Measurements from ENCODE around the gene WWOX.

DNA sequence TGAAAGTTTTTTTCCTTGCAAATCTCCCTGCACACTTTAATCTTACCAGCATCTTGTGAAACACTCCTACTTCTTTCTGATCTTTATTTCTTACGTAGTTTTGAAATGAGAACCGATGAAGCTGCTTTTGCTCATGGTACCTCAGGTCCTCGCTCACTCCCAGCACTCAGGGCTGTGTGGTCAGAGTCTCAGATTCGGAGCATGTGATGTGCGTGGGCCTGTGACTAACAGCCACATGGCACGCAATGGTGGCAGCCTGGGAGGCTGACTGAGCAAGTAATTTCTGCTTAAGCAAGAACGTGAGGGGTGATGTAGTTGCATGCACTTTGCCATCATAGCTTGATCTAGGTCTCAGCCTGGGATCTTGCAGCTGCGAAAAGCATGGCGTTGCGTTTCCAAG lies 876.8 kb downstream of the WWOX start:
- TF ChIP-seq CTCF (IDR thresholded peaks at IDR 0.05) (no peak), EP300 (IDR thresholded peaks at IDR 0.05) (no peak), POLR2A (IDR thresholded peaks at IDR 0.05) (no peak), POLR2AphosphoS5 (IDR thresholded peaks at IDR 0.05) (no peak)

Measured in gastroesophageal sphincter (tissue), 3 donors.